GM23338 (cell line): ENCODE results near the gene THADA. TPM values are rescaled to one million over a fixed set of nuclear protein-coding genes. Genes with fewer than 3 reads are reported as not detected.

Source experiments
- ATAC-seq: fragments of 200-7000 bp; cut with Tn5 transposase; 3 replicates; pipeline ENCODE4 v1.9.1; 2020
- DNase-seq: peaks from one replicate; pipeline ENCODE4 v3.0.0-alpha.2; 2015; ENCODE audit warnings: low spot score
- H2AFZ ChIP-seq: fragments of 200-600 bp; sonication (generic); 2 replicates; pipeline ENCODE4 v1.8.0; 2016; ENCODE audit warnings: antibody characterized with exemption, mild to moderate bottlenecking, moderate library complexity
- H3F3A ChIP-seq: fragments of 200-600 bp; sonication (generic); replicated peaks from 2 replicates; pipeline ENCODE4 v1.8.0; 2017; ENCODE audit warnings: antibody characterized with exemption, mixed run types, low read depth
- H3K27ac ChIP-seq: fragments of 200-600 bp; sonication (generic); 2 replicates; pipeline ENCODE4 v1.6.1; 2016; ENCODE audit warnings: low read depth
- H3K27me3 ChIP-seq: fragments of 200-600 bp; sonication (generic); 2 replicates; pipeline ENCODE4 v1.8.0; 2016; ENCODE audit warnings: mild to moderate bottlenecking, mixed run types, moderate library complexity; ENCODE audit not compliant: insufficient read depth
- H3K36me3 ChIP-seq: fragments of 200-600 bp; sonication (generic); 2 replicates; pipeline ENCODE4 v1.8.0; 2016; ENCODE audit warnings: mild to moderate bottlenecking; ENCODE audit not compliant: insufficient read depth
- H3K4me1 ChIP-seq: fragments of 200-600 bp; sonication (generic); 2 replicates; pipeline ENCODE4 v1.8.0; 2016; ENCODE audit warnings: mild to moderate bottlenecking, moderate library complexity; ENCODE audit not compliant: insufficient read depth
- H3K4me2 ChIP-seq: fragments of 200-600 bp; sonication (generic); 2 replicates; pipeline ENCODE4 v1.7.1; 2017; ENCODE audit warnings: mixed run types
- H3K4me3 ChIP-seq: fragments of 200-600 bp; sonication (generic); 2 replicates; pipeline ENCODE4 v1.6.1; 2016; ENCODE audit warnings: mixed run types
- H3K79me2 ChIP-seq: fragments of 200-600 bp; sonication (generic); replicated peaks from 2 replicates; pipeline ENCODE4 v1.8.0; 2017; ENCODE audit warnings: mild to moderate bottlenecking; ENCODE audit not compliant: insufficient read depth
- H3K9me2 ChIP-seq: fragments of 200-600 bp; sonication (generic); 2 replicates; pipeline ENCODE4 v1.8.0; 2017; ENCODE audit not compliant: insufficient read depth
- H4K20me1 ChIP-seq: fragments of 200-600 bp; sonication (generic); replicated peaks from 2 replicates; pipeline ENCODE4 v1.8.0; 2017; ENCODE audit warnings: mild to moderate bottlenecking; ENCODE audit not compliant: insufficient read depth
- H3K27ac Mint-ChIP-seq: 2 replicates; pipeline ENCODE4 v1.8.0; 2020; ENCODE audit warnings: inconsistent platforms, mild to moderate bottlenecking, moderate library complexity, mixed read lengths
- H3K27me3 Mint-ChIP-seq: 3 replicates; pipeline ENCODE4 v1.8.0; 2022; ENCODE audit warnings: low read depth, mild to moderate bottlenecking, moderate library complexity, mixed read lengths, inconsistent platforms; ENCODE audit not compliant: insufficient read depth, poor library complexity
- H3K36me3 Mint-ChIP-seq: 3 replicates; pipeline ENCODE4 v1.8.0; 2021; ENCODE audit warnings: low read depth, mild to moderate bottlenecking, inconsistent platforms, moderate library complexity, mixed read lengths
- H3K4me1 Mint-ChIP-seq: 3 replicates; pipeline ENCODE4 v1.8.0; 2020; ENCODE audit warnings: mild to moderate bottlenecking, inconsistent platforms, mixed read lengths
- H3K4me3 Mint-ChIP-seq: 3 replicates; pipeline ENCODE4 v1.8.0; 2021; ENCODE audit warnings: moderate library complexity, mild to moderate bottlenecking, inconsistent platforms, mixed read lengths
- H3K9me3 Mint-ChIP-seq: 3 replicates; pipeline ENCODE4 v1.8.0; 2020; ENCODE audit warnings: moderate library complexity, mild to moderate bottlenecking, inconsistent platforms, mixed read lengths
- EZH2 ChIP-seq: fragments of 200-600 bp; sonication (generic); IDR thresholded peaks from one replicate; pipeline ENCODE4 v1.8.0; 2017; ENCODE audit warnings: antibody characterized with exemption, mild to moderate bottlenecking, low read depth; ENCODE audit not compliant: unreplicated experiment
- EZH2phosphoT487 ChIP-seq: fragments of 200-600 bp; sonication (generic); IDR thresholded peaks from one replicate; pipeline ENCODE4 v1.8.1; 2018; ENCODE audit warnings: antibody characterized with exemption; ENCODE audit not compliant: unreplicated experiment
- JUNB ChIP-seq: IDR thresholded peaks from one replicate; pipeline ENCODE4 v1.6.1; 2016; ENCODE audit warnings: antibody characterized with exemption; ENCODE audit not compliant: unreplicated experiment
- NANOG ChIP-seq: IDR thresholded peaks from 2 replicates; pipeline ENCODE4 v1.6.1; 2016; ENCODE audit warnings: antibody characterized with exemption, borderline replicate concordance
- POLR2AphosphoS5 ChIP-seq: IDR thresholded peaks from 2 replicates; pipeline ENCODE4 v1.6.1; 2016; ENCODE audit warnings: antibody characterized with exemption, low read depth
- STAT1 ChIP-seq: IDR thresholded peaks from one replicate; pipeline ENCODE4 v1.6.1; 2016; ENCODE audit warnings: antibody characterized with exemption; ENCODE audit not compliant: unreplicated experiment
- ZNF114 ChIP-seq: fragments of 250-450 bp; sonication (Bioruptor Pico); IDR thresholded peaks from 2 replicates; pipeline ENCODE4 v1.5.0; 2020; ENCODE audit warnings: mild to moderate bottlenecking, moderate library complexity
- ZNF331 ChIP-seq: fragments of 250-450 bp; sonication (Bioruptor Pico); IDR thresholded peaks from 2 replicates; pipeline ENCODE4 v1.5.0; 2020; ENCODE audit warnings: low read depth, mild to moderate bottlenecking, moderate library complexity
- polyA plus RNA-seq: library from polyadenylated mRNA; unstranded; fragments of >200 nt; fragmentation: Nextera tagmentation; extraction: Ambion mirVana; gene quantifications from 2 replicates; pipeline ENCODE4 v1.2.1, GENCODE V29; 2016
- total RNA-seq: library from RNA; depleted of rRNA; stranded (reverse); fragments of >200 nt; shearing (Covaris generic); gene quantifications from 2 replicates; pipeline ENCODE4 v1.2.3, GENCODE V29; 2014
- TF ChIP-seq, protein P1 (sequence below): IDR thresholded peaks from 2 replicates; pipeline ENCODE4 v1.6.1; 2016; ENCODE audit warnings: antibody characterized with exemption
- TF ChIP-seq, protein P2 (sequence below): IDR thresholded peaks from one replicate; pipeline ENCODE4 v1.6.1; 2018; ENCODE audit warnings: antibody characterized with exemption; ENCODE audit not compliant: unreplicated experiment
- TF ChIP-seq, protein P3 (sequence below), 2 experiments: fragments of 200-600 bp in 1 of 2; sonication (generic) in 1 of 2; conservative IDR thresholded peaks; 2 replicates each; pipeline versions ENCODE4 v1.5.1 to v1.6.1; 2016 to 2017; ENCODE audit warnings: antibody characterized with exemption in 2 of 2, low read depth in 2 of 2, mild to moderate bottlenecking in 2 of 2, moderate library complexity in 1 of 2
- TF ChIP-seq, protein P4 (sequence below): fragments of 250-450 bp; sonication (Bioruptor Pico); IDR thresholded peaks from 2 replicates; pipeline ENCODE4 v1.5.0; 2020; ENCODE audit warnings: mild to moderate bottlenecking, moderate library complexity

THADA gene
- total and polyA plus RNA-seq, 2 experiments from 2014 or later: 17.0 to 30.7 TPM

DNA sequence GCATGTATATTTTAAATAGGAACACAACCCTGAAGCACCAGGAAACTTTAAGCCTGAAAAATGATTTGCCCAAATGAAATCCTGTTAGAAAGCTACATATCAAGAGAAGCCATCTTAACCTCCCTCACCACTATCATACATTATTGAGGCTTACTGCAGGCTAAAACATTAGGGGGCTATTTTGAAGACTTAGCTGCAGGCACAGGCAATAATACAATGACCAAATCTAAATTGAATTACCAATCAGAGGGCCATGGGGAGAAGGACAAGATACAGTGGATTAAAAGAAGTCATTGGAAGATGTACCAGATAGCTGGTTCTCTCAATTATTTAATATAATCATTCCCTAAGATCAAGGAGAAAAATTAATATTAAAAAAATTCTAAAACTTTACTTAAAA, 73.7 kb downstream of the THADA start:
- TF ChIP-seq ZNF114 (CRISPR knock-in tag): no peak
- TF ChIP-seq EZH2: no peak
- TF ChIP-seq STAT1: no peak
- no peak for TF ChIP-seq JUNB
- TF ChIP-seq, protein P1, sequence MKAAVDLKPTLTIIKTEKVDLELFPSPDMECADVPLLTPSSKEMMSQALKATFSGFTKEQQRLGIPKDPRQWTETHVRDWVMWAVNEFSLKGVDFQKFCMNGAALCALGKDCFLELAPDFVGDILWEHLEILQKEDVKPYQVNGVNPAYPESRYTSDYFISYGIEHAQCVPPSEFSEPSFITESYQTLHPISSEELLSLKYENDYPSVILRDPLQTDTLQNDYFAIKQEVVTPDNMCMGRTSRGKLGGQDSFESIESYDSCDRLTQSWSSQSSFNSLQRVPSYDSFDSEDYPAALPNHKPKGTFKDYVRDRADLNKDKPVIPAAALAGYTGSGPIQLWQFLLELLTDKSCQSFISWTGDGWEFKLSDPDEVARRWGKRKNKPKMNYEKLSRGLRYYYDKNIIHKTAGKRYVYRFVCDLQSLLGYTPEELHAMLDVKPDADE: no peak
- TF ChIP-seq EZH2phosphoT487: no peak
- TF ChIP-seq, protein P2, sequence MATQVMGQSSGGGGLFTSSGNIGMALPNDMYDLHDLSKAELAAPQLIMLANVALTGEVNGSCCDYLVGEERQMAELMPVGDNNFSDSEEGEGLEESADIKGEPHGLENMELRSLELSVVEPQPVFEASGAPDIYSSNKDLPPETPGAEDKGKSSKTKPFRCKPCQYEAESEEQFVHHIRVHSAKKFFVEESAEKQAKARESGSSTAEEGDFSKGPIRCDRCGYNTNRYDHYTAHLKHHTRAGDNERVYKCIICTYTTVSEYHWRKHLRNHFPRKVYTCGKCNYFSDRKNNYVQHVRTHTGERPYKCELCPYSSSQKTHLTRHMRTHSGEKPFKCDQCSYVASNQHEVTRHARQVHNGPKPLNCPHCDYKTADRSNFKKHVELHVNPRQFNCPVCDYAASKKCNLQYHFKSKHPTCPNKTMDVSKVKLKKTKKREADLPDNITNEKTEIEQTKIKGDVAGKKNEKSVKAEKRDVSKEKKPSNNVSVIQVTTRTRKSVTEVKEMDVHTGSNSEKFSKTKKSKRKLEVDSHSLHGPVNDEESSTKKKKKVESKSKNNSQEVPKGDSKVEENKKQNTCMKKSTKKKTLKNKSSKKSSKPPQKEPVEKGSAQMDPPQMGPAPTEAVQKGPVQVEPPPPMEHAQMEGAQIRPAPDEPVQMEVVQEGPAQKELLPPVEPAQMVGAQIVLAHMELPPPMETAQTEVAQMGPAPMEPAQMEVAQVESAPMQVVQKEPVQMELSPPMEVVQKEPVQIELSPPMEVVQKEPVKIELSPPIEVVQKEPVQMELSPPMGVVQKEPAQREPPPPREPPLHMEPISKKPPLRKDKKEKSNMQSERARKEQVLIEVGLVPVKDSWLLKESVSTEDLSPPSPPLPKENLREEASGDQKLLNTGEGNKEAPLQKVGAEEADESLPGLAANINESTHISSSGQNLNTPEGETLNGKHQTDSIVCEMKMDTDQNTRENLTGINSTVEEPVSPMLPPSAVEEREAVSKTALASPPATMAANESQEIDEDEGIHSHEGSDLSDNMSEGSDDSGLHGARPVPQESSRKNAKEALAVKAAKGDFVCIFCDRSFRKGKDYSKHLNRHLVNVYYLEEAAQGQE: no peak
- TF ChIP-seq, protein P3, sequence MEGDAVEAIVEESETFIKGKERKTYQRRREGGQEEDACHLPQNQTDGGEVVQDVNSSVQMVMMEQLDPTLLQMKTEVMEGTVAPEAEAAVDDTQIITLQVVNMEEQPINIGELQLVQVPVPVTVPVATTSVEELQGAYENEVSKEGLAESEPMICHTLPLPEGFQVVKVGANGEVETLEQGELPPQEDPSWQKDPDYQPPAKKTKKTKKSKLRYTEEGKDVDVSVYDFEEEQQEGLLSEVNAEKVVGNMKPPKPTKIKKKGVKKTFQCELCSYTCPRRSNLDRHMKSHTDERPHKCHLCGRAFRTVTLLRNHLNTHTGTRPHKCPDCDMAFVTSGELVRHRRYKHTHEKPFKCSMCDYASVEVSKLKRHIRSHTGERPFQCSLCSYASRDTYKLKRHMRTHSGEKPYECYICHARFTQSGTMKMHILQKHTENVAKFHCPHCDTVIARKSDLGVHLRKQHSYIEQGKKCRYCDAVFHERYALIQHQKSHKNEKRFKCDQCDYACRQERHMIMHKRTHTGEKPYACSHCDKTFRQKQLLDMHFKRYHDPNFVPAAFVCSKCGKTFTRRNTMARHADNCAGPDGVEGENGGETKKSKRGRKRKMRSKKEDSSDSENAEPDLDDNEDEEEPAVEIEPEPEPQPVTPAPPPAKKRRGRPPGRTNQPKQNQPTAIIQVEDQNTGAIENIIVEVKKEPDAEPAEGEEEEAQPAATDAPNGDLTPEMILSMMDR (conservative IDR thresholded peaks at IDR 0.05; ENCODE audit: low read depth in 2 of 2): no peak
- TF ChIP-seq, protein P4, sequence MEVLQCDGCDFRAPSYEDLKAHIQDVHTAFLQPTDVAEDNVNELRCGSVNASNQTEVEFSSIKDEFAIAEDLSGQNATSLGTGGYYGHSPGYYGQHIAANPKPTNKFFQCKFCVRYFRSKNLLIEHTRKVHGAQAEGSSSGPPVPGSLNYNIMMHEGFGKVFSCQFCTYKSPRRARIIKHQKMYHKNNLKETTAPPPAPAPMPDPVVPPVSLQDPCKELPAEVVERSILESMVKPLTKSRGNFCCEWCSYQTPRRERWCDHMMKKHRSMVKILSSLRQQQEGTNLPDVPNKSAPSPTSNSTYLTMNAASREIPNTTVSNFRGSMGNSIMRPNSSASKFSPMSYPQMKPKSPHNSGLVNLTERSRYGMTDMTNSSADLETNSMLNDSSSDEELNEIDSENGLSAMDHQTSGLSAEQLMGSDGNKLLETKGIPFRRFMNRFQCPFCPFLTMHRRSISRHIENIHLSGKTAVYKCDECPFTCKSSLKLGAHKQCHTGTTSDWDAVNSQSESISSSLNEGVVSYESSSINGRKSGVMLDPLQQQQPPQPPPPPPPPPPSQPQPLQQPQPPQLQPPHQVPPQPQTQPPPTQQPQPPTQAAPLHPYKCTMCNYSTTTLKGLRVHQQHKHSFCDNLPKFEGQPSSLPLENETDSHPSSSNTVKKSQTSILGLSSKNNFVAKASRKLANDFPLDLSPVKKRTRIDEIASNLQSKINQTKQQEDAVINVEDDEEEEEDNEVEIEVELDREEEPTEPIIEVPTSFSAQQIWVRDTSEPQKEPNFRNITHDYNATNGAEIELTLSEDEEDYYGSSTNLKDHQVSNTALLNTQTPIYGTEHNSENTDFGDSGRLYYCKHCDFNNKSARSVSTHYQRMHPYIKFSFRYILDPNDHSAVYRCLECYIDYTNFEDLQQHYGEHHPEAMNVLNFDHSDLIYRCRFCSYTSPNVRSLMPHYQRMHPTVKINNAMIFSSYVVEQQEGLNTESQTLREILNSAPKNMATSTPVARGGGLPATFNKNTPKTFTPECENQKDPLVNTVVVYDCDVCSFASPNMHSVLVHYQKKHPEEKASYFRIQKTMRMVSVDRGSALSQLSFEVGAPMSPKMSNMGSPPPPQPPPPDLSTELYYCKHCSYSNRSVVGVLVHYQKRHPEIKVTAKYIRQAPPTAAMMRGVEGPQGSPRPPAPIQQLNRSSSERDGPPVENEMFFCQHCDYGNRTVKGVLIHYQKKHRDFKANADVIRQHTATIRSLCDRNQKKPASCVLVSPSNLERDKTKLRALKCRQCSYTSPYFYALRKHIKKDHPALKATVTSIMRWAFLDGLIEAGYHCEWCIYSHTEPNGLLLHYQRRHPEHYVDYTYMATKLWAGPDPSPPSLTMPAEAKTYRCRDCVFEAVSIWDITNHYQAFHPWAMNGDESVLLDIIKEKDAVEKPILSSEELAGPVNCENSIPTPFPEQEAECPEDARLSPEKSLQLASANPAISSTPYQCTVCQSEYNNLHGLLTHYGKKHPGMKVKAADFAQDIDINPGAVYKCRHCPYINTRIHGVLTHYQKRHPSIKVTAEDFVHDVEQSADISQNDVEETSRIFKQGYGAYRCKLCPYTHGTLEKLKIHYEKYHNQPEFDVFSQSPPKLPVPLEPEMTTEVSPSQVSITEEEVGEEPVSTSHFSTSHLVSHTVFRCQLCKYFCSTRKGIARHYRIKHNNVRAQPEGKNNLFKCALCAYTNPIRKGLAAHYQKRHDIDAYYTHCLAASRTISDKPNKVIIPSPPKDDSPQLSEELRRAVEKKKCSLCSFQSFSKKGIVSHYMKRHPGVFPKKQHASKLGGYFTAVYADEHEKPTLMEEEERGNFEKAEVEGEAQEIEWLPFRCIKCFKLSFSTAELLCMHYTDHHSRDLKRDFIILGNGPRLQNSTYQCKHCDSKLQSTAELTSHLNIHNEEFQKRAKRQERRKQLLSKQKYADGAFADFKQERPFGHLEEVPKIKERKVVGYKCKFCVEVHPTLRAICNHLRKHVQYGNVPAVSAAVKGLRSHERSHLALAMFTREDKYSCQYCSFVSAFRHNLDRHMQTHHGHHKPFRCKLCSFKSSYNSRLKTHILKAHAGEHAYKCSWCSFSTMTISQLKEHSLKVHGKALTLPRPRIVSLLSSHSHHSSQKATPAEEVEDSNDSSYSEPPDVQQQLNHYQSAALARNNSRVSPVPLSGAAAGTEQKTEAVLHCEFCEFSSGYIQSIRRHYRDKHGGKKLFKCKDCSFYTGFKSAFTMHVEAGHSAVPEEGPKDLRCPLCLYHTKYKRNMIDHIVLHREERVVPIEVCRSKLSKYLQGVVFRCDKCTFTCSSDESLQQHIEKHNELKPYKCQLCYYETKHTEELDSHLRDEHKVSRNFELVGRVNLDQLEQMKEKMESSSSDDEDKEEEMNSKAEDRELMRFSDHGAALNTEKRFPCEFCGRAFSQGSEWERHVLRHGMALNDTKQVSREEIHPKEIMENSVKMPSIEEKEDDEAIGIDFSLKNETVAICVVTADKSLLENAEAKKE: no peak
- TF ChIP-seq POLR2AphosphoS5: no peak
- TF ChIP-seq ZNF331 (CRISPR knock-in tag): no peak
- no peak for TF ChIP-seq NANOG
- no peaks in the 10 kb centered on the region for H3K79me2 ChIP-seq
- no peaks in the 10 kb centered on the region for H4K20me1 ChIP-seq
- no peaks in the 10 kb centered on the region for H3K9me2 ChIP-seq
- no peak overlapping the region for H2AFZ ChIP-seq
- H3F3A ChIP-seq: no peaks in the 10 kb centered on the region
- no peaks in the 10 kb centered on the region for H3K4me1 ChIP-seq
- no peak overlapping the region for H3K4me2 ChIP-seq
- Mint-ChIP-seq H3K27ac (no peak overlapping the region), H3K36me3 (peaks cover 15% of the 10 kb centered on the region; the same call in 2 of the 3 replicates), H3K9me3 (no peaks in the 10 kb centered on the region), H3K27me3 (no peaks in the 10 kb centered on the region), H3K4me3 (no peak overlapping the region), H3K4me1 (no peaks in the 10 kb centered on the region)
- H3K36me3 ChIP-seq: no peaks in the 10 kb centered on the region
- no peak for DNase-seq
- no peaks in the 10 kb centered on the region for H3K27me3 ChIP-seq
- ATAC-seq: no peak
- no peak overlapping the region for H3K4me3 ChIP-seq
- no peak overlapping the region for H3K27ac ChIP-seq
